Breast epithelium (tissue), 3 donors: ENCODE results near the gene CHN2.

Source experiments
- POLR2A ChIP-seq: fragments of 450-650 bp; IDR thresholded peaks from one replicate; pipeline ENCODE4 v1.6.1; 2016; ENCODE audit warnings: antibody characterized with exemption, mild to moderate bottlenecking, moderate library complexity
- POLR2AphosphoS5 ChIP-seq, 3 donors: sonication (generic); formaldehyde crosslinking; IDR thresholded peaks; one replicate each; pipeline ENCODE4 v1.6.1; 2017; ENCODE audit warnings: antibody characterized with exemption in 3 of 3
- TF ChIP-seq, protein P1 (sequence below), 3 donors: fragments of 450-650 bp; IDR thresholded peaks; one replicate each; pipeline ENCODE4 v1.5.1; 2016 to 2017; ENCODE audit warnings: antibody characterized with exemption in 3 of 3, mild to moderate bottlenecking in 3 of 3, moderate library complexity in 3 of 3

GRCh38 chr7:29464753-29465152, 270.2 kb downstream of the CHN2 start:
- TF ChIP-seq, protein P1, sequence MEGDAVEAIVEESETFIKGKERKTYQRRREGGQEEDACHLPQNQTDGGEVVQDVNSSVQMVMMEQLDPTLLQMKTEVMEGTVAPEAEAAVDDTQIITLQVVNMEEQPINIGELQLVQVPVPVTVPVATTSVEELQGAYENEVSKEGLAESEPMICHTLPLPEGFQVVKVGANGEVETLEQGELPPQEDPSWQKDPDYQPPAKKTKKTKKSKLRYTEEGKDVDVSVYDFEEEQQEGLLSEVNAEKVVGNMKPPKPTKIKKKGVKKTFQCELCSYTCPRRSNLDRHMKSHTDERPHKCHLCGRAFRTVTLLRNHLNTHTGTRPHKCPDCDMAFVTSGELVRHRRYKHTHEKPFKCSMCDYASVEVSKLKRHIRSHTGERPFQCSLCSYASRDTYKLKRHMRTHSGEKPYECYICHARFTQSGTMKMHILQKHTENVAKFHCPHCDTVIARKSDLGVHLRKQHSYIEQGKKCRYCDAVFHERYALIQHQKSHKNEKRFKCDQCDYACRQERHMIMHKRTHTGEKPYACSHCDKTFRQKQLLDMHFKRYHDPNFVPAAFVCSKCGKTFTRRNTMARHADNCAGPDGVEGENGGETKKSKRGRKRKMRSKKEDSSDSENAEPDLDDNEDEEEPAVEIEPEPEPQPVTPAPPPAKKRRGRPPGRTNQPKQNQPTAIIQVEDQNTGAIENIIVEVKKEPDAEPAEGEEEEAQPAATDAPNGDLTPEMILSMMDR (IDR thresholded peaks at IDR 0.05): no peak
- TF ChIP-seq POLR2A (no peak), POLR2AphosphoS5 (IDR thresholded peaks at IDR 0.05) (no peak)
